Measurements from ENCODE around the gene ATXN7L1. TPM values are rescaled to one million over a fixed set of nuclear protein-coding genes. Genes with fewer than 3 reads are reported as not detected.

Gene ATXN7L1
- total and polyA plus RNA-seq, 7 donors, result 1.2 to 6.0 (median 3.0) TPM

DNA sequence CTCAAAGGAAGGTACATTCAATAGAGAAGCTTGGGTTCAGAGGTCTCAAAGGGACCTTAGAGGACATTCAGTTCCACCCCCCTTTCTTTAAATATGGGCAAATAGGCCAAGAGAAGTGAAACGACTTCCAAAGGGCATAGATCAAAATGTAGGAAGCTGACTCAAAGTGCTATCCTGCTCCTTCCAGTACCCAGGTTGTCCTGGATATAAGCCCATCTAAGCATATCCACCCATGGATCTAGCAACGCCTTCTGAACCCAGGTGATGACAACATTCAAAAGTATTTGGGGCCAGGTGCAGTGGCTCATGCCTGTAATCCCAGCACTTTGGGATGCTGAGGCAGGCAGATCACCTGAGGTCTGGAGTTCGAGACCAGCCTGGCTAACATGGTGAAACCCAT lies 5.3 kb downstream of the ATXN7L1 start:
- DNase-seq, result no peak
- Histone ChIP-seq H3K4me1 (peaks cover 7% of the 10 kb centered on the region), H3K27me3 (ENCODE audit: insufficient read depth in 3 of 3, low read length in 2 of 3) (no peaks in the 10 kb centered on the region), H3K36me3 (ENCODE audit: insufficient read depth in 1 of 2, low read depth in 1 of 2) (peaks cover 2 to 6% of the 10 kb centered on the region in 2 donors), H3K9me3 (no peaks in the 10 kb centered on the region), H3K27ac (no peak overlapping the region), H3K4me3 (no peak overlapping the region)
- intact Hi-C loops (cut with DNase I), result loop anchor here in 1 of 2 donors (10.0 kb wide), 1 partner anchor 264 kb away; no protein-coding TSS in a partner anchor
- 70 to 76% (median 71%) methylated on average over 3 of the region's 3 CpGs for WGBS, 3 donors
- TF ChIP-seq, protein P1, sequence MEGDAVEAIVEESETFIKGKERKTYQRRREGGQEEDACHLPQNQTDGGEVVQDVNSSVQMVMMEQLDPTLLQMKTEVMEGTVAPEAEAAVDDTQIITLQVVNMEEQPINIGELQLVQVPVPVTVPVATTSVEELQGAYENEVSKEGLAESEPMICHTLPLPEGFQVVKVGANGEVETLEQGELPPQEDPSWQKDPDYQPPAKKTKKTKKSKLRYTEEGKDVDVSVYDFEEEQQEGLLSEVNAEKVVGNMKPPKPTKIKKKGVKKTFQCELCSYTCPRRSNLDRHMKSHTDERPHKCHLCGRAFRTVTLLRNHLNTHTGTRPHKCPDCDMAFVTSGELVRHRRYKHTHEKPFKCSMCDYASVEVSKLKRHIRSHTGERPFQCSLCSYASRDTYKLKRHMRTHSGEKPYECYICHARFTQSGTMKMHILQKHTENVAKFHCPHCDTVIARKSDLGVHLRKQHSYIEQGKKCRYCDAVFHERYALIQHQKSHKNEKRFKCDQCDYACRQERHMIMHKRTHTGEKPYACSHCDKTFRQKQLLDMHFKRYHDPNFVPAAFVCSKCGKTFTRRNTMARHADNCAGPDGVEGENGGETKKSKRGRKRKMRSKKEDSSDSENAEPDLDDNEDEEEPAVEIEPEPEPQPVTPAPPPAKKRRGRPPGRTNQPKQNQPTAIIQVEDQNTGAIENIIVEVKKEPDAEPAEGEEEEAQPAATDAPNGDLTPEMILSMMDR (IDR thresholded peaks at IDR 0.05), result no peak
- no peak for ATAC-seq

DNA sequence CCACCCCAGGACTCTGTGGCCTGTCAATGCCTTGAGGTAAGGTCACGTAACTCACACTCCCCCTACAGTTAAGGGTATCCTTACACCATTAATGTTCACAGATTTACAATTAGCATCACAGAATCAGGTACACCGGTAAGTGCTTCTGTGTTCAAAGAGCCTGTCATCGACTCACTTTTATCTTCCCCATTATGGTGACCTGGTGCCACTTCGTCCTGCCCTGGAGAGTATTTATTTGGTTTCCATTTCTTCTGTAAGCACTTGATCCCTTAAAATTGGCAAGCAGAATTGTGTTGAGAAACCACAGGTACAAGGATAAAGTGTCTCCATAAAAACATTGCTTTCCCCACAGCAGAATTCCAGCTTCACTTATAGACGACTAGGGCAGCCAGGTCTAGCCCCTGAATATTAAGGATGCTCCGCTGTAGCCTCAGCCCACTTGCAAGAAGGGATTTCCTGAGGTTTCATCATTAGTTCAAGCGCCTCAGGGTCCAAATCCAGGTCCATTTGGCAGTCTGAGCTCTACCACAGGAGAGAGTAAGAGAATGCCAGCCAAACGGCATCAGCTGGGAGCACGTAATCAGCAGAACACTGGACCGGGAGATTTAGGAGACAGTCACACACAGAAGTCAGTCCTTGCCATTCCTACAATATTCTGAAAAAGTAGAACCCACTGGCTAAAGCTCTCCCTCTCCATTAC lies 10.1 kb downstream of the ATXN7L1 start:
- intact Hi-C loops (cut with DNase I), result no loop called here
- no peaks in the 10 kb centered on the region for H3K27me3 ChIP-seq (ENCODE audit: insufficient read depth in 3 of 3, low read length in 2 of 3)
- WGBS, 3 donors, result 59 to 76% (median 59%) methylated on average over 10 of the region's 10 CpGs
- ATAC-seq (peak in 3 of 4 donors; percentile 24 to 67 (median 26)), DNase-seq (no peak)
- H3K27ac ChIP-seq, result no peak overlapping the region
- TF ChIP-seq, protein P1 (IDR thresholded peaks at IDR 0.05), result no peak
- H3K4me1 ChIP-seq, result peaks cover 10% of the 10 kb centered on the region
- H3K4me3 ChIP-seq, result no peak overlapping the region
- no peaks in the 10 kb centered on the region for H3K36me3 ChIP-seq (ENCODE audit: insufficient read depth in 1 of 2, low read depth in 1 of 2)
- H3K9me3 ChIP-seq, result no peaks in the 10 kb centered on the region

DNA sequence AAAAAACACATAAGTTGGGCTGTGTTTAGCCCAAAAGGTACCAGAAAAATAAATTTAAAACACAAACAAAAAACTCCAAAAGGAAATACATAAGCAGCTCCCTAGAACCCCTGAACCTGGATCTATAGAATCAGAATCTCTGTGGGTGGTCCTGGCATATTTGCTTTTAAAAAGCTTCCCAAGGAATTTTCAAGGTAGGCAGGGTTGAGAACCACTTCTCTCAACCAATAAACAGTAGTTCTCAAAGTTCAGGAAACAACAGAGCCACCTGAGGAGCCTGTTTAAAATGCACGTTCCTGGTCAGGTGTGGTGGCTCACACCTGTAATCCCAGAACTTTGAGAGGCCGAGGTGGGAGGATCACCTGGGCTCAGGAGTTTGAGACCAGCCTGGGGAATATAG lies 12.5 kb downstream of the ATXN7L1 start:
- Histone ChIP-seq H3K4me3 (no peak overlapping the region), H3K4me1 (peaks cover 10% of the 10 kb centered on the region), H3K36me3 (ENCODE audit: insufficient read depth in 1 of 2, low read depth in 1 of 2) (no peaks in the 10 kb centered on the region), H3K27me3 (ENCODE audit: insufficient read depth in 3 of 3, low read length in 2 of 3) (no peaks in the 10 kb centered on the region), H3K27ac (no peak overlapping the region), H3K9me3 (no peaks in the 10 kb centered on the region)
- TF ChIP-seq, protein P1 (IDR thresholded peaks at IDR 0.05), result no peak
- intact Hi-C loops (cut with DNase I), result no loop called here
- WGBS, 3 donors, result 86 to 91% (median 90%) methylated on average over 2 of the region's 2 CpGs
- no peak for ATAC-seq
- DNase-seq, result no peak

DNA sequence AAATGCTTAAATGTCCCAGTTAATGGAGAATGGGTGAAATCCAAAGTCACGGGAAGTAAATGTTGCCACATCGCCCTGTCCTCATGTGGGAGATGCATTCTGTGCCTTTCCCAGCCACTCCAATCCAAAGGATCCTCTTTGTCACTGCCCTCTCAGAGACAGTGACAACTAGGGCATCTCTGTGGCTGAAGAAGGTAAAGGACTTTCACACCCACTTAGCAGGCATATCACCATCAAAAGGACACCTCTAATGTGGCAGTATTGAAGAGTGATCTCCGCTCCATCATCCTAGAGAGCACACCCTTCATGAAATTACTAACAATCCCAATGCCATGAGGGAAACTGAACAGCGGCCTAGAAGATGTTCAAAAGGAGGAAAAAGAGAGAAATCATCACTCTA lies 13.6 kb downstream of the ATXN7L1 start:
- Histone ChIP-seq H3K4me3 (no peak overlapping the region), H3K9me3 (no peaks in the 10 kb centered on the region), H3K4me1 (peaks cover 10% of the 10 kb centered on the region), H3K27me3 (ENCODE audit: insufficient read depth in 3 of 3, low read length in 2 of 3) (no peaks in the 10 kb centered on the region), H3K27ac (no peak overlapping the region), H3K36me3 (ENCODE audit: insufficient read depth in 1 of 2, low read depth in 1 of 2) (no peaks in the 10 kb centered on the region)
- DNase-seq (no peak), ATAC-seq (no peak)
- TF ChIP-seq, protein P1 (IDR thresholded peaks at IDR 0.05), result no peak
- WGBS, 3 donors, result 97 to 99% (median 98%) methylated on average over 4 of the region's 4 CpGs
- intact Hi-C loops (cut with DNase I), result no loop called here

DNA sequence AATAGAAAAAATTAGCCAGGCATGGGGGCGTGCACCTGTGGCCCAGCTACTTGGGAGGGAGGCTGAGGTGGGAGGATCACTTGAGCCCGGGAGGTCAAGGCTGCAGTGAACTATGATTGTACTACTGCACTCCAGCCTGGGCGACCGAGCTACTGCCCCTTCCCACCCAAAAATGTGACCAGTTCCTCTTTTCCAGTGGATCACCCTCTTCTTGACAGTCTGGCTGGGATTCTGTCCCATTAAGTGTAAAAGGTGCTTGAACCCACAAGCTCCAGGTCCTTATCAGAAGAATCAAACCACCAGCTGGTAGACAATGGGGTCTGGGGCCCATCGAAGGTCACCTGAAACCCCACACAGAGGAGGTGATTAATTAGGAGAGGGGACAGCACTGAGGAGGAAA lies 14.1 kb downstream of the ATXN7L1 start:
- no peak overlapping the region for H3K27ac ChIP-seq
- intact Hi-C loops (cut with DNase I), result no loop called here
- H3K9me3 ChIP-seq, result no peaks in the 10 kb centered on the region
- H3K36me3 ChIP-seq (ENCODE audit: insufficient read depth in 1 of 2, low read depth in 1 of 2), result no peaks in the 10 kb centered on the region
- peaks cover 10% of the 10 kb centered on the region for H3K4me1 ChIP-seq
- TF ChIP-seq, protein P1 (IDR thresholded peaks at IDR 0.05), result no peak
- H3K27me3 ChIP-seq (ENCODE audit: insufficient read depth in 3 of 3, low read length in 2 of 3), result no peaks in the 10 kb centered on the region
- no peak for ATAC-seq
- WGBS, 3 donors, result 92 to 96% (median 93%) methylated on average over 5 of the region's 5 CpGs
- H3K4me3 ChIP-seq, result no peak overlapping the region
- DNase-seq, result no peak

All from psoas muscle (tissue), 8 donors.